GM12892 (cell line): Measurements from ENCODE around the gene TRIM9.

Source experiments
- DNase-seq: peaks from one replicate; pipeline ENCODE4 v3.0.0; 2011; ENCODE audit not compliant: insufficient read length
- FAIRE-seq: peaks from 2 replicates; lab custom pipeline; 2011; peaks lifted over from hg19 to GRCh38; lab: Jason Lieb, UNC
- POLR2A ChIP-seq: IDR thresholded peaks from 2 replicates; pipeline ENCODE4 v1.6.1; 2011; ENCODE audit warnings: low read depth, low read length, control low read depth
- POLR2AphosphoS5 ChIP-seq: IDR thresholded peaks from 2 replicates; pipeline ENCODE4 v1.6.1; 2011; ENCODE audit warnings: low read depth, low read length, control low read depth
- TAF1 ChIP-seq: IDR thresholded peaks from 2 replicates; pipeline ENCODE4 v1.6.1; 2011; ENCODE audit warnings: low read depth, mild to moderate bottlenecking, control low read depth, low read length, borderline replicate concordance

Gene TRIM9

DNA sequence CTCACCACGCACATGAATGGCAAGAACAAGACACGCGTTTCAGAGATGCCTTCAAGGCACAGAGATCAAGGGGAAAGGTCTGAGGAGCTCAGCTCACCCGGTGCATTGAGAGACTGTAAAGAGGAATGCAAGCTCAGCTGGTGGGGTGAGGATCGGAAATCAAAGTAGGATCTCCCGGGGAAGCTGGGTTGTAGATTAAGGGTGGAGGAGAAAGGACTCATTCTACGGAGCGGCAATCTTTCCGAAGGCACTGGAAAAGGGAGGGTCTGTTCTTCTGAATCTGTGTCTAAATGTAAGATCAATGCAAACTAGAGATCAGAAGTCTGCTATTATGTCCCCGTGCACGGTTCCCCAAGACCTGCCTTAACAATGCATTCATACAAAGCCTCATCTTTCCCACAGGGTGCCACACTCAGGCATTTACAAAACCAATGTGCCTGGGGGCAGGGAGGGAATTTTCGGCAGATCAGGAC lies 109.0 kb downstream of the TRIM9 start:
- FAIRE-seq (no peak), DNase-seq (no peak)
- TF ChIP-seq TAF1 (no peak), POLR2AphosphoS5 (no peak)

GRCh38 chr14:50985124-50985858 lies 109.6 kb downstream of the TRIM9 start:
- DNase-seq: no peak
- FAIRE-seq: no peak
- TF ChIP-seq POLR2AphosphoS5 (no peak), POLR2A (no peak), TAF1 (no peak)

DNA sequence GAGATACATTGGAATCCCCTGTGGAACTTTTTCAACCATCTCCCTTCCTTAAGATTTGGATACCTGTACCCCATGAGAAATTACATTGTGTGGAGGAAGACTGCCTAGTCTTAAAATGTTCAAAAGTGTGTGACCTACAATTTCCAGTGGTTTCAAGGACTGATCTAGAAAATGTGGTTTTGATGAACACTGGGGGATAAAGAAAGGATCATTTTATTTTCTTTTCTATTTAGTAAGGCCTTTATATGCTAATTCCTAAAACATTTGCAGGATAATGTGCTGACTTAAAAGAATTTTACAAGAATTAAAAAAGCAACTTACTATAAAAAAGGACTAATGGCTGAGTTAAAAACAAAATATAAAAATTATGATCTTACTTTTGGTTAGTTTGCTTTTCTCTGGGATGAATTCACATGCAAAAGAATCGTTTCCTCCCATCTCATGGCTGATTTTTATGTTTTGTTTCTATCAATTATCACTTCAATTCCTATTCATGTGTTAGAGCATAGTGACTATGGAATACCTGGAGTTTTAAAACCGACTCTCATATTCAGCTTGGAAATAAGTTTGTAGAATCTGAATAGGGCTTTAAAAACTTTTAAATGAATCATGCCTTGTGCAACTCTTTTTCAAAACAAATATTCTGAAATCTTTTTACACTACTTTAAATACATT lies 110.7 kb downstream of the TRIM9 start:
- FAIRE-seq: no peak
- no peak for DNase-seq

DNA sequence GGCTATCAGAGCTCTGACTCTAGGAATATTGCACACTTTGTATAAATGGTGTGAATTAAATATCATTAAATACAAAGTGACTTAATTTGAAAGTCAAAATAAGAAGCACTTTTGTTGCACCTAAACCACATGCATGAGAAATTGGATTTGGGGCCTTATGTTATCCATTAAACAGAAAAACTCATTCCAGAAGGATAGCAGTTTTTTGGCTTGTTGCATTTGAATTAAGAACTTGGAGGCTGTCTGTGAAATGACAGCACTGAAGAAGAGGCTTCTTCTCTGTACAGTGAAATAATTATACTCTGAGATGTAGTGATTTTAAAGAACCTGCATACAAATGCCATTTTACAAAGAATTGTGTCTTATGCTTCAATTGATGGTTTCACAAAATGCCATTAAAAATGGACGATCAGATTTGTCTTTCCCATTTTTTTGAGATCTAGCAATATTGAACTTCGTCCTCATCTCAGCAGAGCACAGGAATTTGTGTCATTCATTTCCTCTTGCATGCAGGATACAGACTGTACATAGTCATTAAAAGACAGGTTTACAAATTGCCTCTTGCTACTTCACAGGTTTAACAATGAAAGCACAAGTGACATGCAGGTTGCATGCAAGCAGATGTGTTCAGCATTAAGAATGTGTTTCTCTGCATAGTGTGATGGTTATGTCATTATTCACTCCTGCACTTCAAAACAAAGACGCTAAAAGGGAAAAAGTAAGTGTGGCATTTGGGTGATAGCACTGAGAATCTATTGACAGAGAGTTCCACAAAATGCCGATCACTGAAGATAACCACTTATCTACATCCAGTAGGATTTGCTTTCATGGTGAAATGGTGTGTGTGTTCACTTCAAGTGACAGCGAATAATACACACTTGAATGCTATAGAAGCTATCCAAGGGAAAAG lies 114.7 kb downstream of the TRIM9 start:
- TF ChIP-seq POLR2AphosphoS5 (no peak), TAF1 (no peak), POLR2A (no peak)
- no peak for FAIRE-seq
- DNase-seq: no peak

More for the DNA sequence above, 110.7 kb downstream of the TRIM9 start:
- TF ChIP-seq POLR2A: no peak
- no peak for TF ChIP-seq POLR2AphosphoS5
- no peak for TF ChIP-seq TAF1

DNA sequence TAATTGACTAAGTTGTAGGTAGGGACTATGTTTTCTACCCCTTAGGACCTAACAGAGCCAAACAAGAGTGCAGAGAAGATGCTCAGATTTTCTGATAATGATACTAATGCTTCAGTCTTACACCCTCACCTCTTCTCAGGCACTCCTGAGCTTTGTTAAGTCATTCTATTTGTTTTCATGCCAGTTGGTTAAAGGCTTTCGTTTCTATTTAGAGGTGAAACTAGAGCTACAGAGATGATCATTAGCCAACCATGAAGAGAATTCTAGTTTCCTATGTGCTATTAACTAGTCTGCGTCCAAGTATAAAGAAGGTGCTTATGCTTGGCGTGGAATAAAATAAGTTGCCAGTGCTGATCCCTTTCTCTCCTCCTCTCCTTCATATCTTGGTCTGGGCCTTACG lies 116.0 kb downstream of the TRIM9 start:
- TF ChIP-seq TAF1 (no peak), POLR2AphosphoS5 (no peak), POLR2A (no peak)
- FAIRE-seq (peak; percentile 70), DNase-seq (no peak)

DNA sequence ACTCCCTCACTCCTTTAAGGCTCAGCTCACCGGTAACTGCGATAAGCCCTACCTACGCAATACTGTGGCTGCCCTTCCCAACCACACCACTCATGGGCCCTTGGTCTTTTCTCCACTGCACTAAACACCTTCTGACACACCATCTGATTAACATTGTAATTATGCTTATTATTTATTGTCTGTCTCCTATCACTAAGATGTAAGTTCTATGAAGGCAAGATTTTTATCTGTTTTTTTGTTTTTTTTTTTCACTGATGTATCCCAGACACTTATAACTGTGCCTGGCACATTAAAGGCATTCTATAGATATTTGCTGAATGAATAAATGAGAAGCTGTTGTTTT lies 116.4 kb downstream of the TRIM9 start:
- TF ChIP-seq TAF1 (no peak), POLR2AphosphoS5 (no peak), POLR2A (no peak)
- no peak for FAIRE-seq
- no peak for DNase-seq

- DNase-seq: no peak
- TF ChIP-seq POLR2AphosphoS5: no peak
- TF ChIP-seq POLR2A: no peak
- no peak for TF ChIP-seq TAF1
- no peak for FAIRE-seq
These were observed 116.9 kb downstream of the TRIM9 start for GRCh38 chr14:50977863-50978528.

DNA sequence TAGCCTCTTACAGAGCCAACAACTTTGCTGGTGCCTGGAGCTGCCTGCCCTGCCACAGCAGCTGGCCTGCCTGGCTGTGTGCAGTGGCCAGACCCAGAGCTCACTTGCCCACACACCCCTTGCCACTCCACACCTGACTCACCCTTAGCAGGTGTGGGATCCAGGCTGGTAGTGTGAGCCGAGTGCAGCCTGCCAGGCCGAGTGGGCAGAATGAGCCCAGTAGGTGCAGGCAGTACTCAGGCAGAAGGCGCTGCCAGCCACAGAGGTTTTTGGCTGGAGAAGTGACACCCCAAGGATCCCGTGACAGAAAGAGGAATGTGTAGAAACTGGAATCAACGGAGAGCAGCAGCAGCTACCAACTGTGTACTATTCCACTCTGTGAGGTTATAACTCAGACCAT lies 120.8 kb downstream of the TRIM9 start:
- no peak for TF ChIP-seq POLR2AphosphoS5
- TF ChIP-seq POLR2A: no peak
- no peak for TF ChIP-seq TAF1
- no peak for FAIRE-seq
- DNase-seq: no peak

- DNase-seq (no peak), FAIRE-seq (no peak)
- TF ChIP-seq POLR2AphosphoS5: no peak
- no peak for TF ChIP-seq TAF1
- TF ChIP-seq POLR2A: no peak
These were observed 122.2 kb downstream of the TRIM9 start for GRCh38 chr14:50972734-50973133.

- DNase-seq: no peak
- TF ChIP-seq TAF1: no peak
- TF ChIP-seq POLR2A: no peak
- no peak for TF ChIP-seq POLR2AphosphoS5
- no peak for FAIRE-seq
These were observed 123.8 kb downstream of the TRIM9 start for GRCh38 chr14:50970886-50971781.
